NCI-H82 treated with DMSO at 0.1 percent for 48 hours (cell line): ENCODE results near the gene BBS4.
"Not testable (repeated sequence)": the region's sequence is repeated elsewhere in the genome, so short reads cannot be mapped to it uniquely, and the experiment has no call there.

ENCODE experiments used
- DNase-seq: peaks from one replicate; lab custom pipeline; 2025; ENCODE audit not compliant: unreplicated experiment; lab: John Stamatoyannopoulos, UW

The BBS4 gene

GRCh38 chr15:72698938-72699337 is 12.9 kb downstream of the BBS4 start:
- no peak for DNase-seq

GRCh38 chr15:72700076-72700475 is 14.1 kb downstream of the BBS4 start:
- no peak for DNase-seq

GRCh38 chr15:72706266-72706665 is 20.3 kb downstream of the BBS4 start:
- no peak for DNase-seq

GRCh38 chr15:72708551-72709303 is 22.7 kb downstream of the BBS4 start:
- not testable (repeated sequence) for DNase-seq

GRCh38 chr15:72722071-72722696 is 36.2 kb downstream of the BBS4 start:
- DNase-seq: peak; percentile 41

- DNase-seq: no peak
Measured at GRCh38 chr15:72724028-72724427, 38.0 kb downstream of the BBS4 start.

- no peak for DNase-seq
Measured at GRCh38 chr15:72725446-72725845, 39.4 kb downstream of the BBS4 start.

GRCh38 chr15:72725851-72726250 is 39.8 kb downstream of the BBS4 start:
- DNase-seq: not testable (repeated sequence)

GRCh38 chr15:72727154-72727553 is 41.1 kb downstream of the BBS4 start:
- no peak for DNase-seq

- DNase-seq: not testable (repeated sequence)
Measured at GRCh38 chr15:72728249-72728648, 42.2 kb downstream of the BBS4 start.

- no peak for DNase-seq
Measured at GRCh38 chr15:72728821-72729220, 42.8 kb downstream of the BBS4 start.

- DNase-seq: no peak
Measured at GRCh38 chr15:72732086-72732485, 46.1 kb downstream of the BBS4 start.

GRCh38 chr15:72732516-72732915 is 46.5 kb downstream of the BBS4 start:
- DNase-seq: no peak

- DNase-seq: no peak
Measured at GRCh38 chr15:72733941-72734738, 48.1 kb downstream of the BBS4 start.

- DNase-seq: no peak
Measured at GRCh38 chr15:72735111-72735510, 49.1 kb downstream of the BBS4 start.

GRCh38 chr15:72737061-72737460 is 51.1 kb downstream of the BBS4 start:
- DNase-seq: no peak

- DNase-seq: no peak
Measured at GRCh38 chr15:72737723-72738122, 51.7 kb downstream of the BBS4 start.

GRCh38 chr15:72740219-72740618 is 54.2 kb downstream of the BBS4 start:
- no peak for DNase-seq

GRCh38 chr15:72749700-72750099 is 63.7 kb downstream of the BBS4 start:
- DNase-seq: no peak

- no peak for DNase-seq
Measured at GRCh38 chr15:72751751-72752455, 65.9 kb downstream of the BBS4 start.

- no peak for DNase-seq
Measured at GRCh38 chr15:72754096-72754495, 68.1 kb downstream of the BBS4 start.
